ENCODE data around the gene RAB21.
"Not testable (repeated sequence)": the region's sequence is repeated elsewhere in the genome, so short reads cannot be mapped to it uniquely, and the experiment has no call there.

RAB21 gene

DNA sequence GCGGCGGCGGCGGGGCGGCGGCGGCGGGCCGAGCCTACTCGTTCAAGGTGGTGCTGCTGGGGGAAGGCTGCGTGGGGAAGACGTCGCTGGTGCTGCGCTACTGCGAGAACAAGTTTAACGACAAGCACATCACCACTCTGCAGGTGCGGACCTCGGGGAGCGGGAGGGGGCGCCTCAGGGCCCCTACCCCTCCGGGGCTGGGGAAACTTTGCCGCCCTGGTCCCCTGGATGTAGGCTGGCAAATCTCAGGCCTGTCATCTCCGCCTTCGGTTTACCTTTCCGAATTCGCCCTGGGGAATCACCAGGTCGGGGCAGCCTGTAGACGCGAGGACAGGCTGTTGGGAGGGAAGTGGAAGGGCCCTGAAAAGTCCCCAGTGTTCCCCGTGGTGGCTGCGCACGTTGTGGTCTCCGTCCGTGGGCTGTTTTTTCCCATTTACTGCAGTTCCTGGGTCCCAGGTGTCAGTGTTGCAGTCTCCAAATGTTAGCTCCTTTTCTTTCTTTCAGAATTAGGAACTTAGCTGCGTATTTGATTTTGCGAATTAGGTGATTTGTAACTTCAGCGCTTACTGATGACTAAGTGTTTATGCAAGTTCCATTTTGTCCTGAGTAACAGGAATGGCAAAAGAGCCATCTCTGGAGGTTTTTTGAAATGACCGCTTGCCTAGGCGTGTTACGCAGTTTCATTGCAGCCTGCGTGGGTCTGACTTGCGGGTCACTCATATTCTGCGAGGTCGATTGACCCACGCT lies 656 bp downstream of the RAB21 start:
- DNase-seq: peak; percentile 78

- no peak for DNase-seq
Measured at GRCh38 chr12:71756054-71756690, 1.5 kb downstream of the RAB21 start.

DNA sequence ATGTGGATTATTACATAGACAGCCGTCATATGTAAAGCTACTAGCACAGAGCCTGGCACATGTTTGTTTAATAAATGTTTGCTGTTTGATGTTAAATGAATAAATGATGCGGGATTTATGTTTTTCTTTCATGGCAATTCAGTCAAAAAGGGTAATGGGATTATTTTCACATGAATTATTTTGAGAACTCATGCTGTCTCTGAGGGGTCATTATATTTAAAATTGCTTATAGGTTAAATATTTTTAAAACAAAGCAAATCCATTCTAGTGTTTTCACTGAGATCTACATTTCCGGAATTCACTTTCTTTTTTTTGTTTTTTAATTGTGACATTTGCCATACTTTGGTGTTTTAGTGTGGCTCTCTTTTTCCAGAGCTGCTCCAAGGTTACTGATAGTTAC lies 5.3 kb downstream of the RAB21 start:
- no peak for DNase-seq

- no peak for DNase-seq
Measured at GRCh38 chr12:71760471-71760870, 5.8 kb downstream of the RAB21 start.

DNA sequence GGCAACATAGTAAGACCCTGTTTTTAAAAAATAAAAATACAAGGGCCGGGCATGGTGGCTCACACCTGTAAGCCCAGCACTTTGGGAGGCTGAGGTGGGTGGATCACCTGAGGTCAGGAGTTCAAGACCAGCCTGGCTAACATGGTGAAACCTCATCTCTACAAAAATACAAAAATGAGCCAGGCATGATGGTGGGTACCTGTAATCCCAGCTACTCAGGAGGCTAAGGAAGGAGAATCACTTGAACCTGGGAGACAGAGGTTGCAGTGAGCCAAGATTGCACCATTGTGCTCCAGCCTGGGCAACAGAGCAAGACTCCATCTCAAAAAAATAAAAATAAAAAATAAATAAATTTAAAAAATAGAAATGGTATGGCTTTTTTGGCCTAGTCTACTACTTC lies 6.7 kb downstream of the RAB21 start:
- DNase-seq: not testable (repeated sequence)

DNA sequence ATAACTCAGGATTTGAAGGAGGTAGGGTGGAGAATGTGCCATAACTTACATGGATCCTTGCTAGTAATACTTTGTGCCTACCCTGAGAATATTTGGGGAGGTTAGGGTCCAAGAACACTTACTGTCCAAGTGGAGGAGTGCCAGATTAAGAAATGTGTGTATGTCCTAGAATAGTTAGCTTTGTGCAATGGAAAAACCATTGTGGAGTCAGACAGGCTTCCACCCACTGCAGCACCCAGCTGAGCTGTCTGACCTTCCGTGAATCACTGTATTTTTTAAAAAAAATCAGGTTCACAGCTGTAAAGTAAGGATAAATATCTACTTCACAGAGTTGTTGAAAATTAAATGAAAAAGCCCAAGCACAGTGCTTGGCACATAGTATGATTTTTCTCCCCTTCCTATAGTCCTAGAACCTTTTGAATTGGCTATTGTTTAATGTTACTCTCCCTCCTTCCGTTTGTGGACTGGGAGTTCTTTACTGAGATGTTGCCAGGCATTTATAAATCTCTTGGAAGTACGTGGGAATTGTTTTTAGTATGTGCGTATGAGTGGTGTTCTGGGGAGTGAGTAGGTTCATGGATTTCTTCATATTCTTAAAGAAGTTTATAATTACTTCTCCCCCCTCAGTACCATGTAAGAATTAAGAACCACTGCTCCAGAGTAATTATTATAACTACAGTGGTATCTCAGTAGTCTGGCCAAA lies 9.2 kb downstream of the RAB21 start:
- DNase-seq: no peak

GRCh38 chr12:71764587-71765321 lies 10.1 kb downstream of the RAB21 start:
- DNase-seq: no peak

GRCh38 chr12:71766202-71766601 lies 11.5 kb downstream of the RAB21 start:
- no peak for DNase-seq

DNA sequence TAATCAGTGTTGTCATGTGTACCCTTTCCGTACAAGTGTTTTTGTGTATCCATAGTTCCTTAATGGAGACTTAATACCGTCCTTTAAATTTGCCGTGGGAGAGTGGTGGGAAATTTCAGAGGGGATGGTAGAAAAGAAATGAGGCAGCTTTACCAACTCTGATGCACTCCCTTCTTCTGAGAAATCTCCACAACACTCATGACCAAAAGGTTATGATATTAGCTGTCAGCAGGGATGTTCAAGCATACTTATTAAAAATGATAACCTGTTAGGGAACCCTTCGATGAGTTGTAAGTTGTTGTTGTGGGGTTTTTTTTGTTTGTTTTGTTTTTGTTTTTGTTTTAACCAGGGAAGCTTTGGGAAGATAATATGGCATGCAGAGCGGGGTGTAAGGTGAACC lies 12.5 kb downstream of the RAB21 start:
- no peak for DNase-seq

DNA sequence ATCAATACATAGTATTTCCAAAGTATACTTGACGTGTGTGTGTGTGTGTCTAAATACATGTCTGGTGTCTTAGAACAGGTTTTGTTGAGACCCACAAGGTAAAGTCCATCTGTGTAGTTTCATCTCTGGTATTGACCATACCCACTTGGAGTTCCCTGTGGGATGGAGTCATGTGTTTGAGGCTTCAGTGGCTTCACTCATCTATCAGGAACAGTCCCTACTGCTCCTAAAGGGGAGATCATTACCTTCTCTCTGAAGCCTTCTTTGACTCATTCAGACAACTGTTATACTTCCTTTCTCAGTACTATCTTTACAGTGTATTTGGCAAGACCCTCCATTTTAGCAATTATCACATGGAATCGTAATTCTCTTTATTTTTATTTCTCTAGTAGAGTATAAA lies 14.2 kb downstream of the RAB21 start:
- DNase-seq: no peak

DNA sequence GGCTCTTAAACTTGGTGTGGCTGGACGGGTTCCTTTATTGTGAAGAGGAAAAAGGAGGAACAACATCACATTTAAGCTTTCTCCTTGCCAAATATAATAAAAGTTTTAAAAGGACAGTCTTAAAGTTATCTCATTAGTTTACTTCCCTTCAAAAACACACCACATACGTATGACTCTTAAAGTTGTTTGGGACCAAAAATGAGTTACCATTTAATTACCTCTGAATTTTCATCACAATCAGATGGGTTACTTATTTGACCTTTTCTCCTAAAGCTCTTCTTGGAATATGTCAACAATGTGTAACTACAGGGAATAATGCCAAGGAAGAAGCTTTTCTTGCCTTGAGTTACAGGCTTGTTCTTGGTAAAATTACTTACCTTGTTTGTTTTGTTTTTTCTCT lies 16.4 kb downstream of the RAB21 start:
- no peak for DNase-seq

DNA sequence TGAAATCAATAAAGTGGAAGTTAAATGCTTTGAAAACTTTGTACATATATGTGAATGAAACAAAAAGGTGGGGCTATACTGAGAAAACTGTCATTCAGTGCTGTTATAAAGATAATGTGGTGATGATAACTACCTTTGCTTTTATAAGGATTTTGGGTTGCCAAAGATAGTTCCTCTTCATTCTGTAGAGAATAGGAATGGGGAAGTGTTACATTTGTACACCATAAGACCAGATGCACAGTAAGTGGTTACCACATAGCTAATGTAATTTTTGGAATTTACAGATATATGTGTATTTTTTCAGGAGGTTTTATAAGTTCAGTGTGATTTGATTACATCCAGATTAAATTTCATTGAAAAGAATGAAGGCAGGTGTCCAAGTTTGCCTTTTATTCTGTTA lies 18.1 kb downstream of the RAB21 start:
- DNase-seq: no peak

- DNase-seq: no peak
Measured at GRCh38 chr12:71780237-71780822, 25.7 kb downstream of the RAB21 start.

DNA sequence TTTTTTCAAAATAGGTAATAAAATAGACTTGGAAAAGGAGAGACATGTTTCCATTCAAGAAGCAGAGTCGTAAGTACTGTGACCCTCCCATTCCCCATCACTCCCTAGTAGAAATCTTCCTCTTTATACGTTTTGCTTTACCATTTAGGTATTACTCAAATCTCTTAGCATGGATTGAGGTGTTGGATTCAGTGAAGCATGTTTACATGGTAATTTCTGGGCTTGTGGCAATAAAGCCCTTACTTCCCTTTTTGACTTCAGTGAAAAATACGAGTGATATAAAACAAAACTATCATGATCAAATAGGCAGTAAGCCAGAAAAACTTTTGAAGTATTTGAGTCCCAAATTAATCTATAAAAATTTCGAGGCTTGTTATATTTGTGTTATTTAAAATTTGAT lies 27.4 kb downstream of the RAB21 start:
- no peak for DNase-seq

- DNase-seq: no peak
Measured at GRCh38 chr12:71786829-71787228, 32.2 kb downstream of the RAB21 start.

GRCh38 chr12:71787580-71787979 lies 32.9 kb downstream of the RAB21 start:
- no peak for DNase-seq

DNA sequence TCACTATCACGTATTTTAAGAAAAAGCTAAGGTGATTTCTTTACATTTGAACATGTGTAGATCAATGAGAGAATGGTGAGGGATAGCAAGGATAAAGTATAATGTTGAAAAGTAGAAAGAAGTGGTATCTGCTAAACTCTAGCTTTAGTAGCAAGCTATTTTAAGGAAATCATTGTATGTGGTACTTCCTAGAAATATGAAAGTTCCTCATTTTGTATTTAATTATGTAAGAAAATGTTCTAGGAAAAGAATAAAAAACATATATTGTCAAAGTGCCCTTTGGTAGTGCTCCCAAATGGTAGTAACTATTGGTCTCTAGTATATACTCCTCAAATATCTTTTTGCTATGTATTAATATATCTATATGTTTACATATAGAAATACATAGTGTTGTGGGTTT lies 35.7 kb downstream of the RAB21 start:
- DNase-seq: no peak

- DNase-seq: no peak
Measured at GRCh38 chr12:71791473-71792150, 36.9 kb downstream of the RAB21 start.

DNA sequence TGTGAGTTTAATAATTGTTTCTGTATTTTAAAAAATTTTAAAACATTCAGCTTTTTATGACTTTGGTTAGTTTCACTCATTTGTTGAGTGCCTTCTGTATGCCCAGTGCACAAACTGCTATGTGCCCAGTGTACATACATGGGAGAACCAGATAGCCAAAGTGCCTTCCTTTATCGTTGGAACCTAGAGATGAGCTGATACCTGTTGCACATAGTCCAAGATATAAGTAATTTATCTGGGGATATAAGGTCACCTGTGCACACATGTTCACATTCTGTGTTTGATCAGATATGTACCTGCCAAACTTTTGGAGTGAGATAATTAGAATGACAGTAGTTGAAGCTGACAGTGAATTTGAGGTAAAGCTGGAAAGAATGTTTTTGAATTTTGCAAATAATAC lies 37.9 kb downstream of the RAB21 start:
- no peak for DNase-seq

GRCh38 chr12:71795901-71796300 lies 41.2 kb downstream of the RAB21 start:
- no peak for DNase-seq

GRCh38 chr12:71797531-71797930 lies 42.9 kb downstream of the RAB21 start:
- no peak for DNase-seq

- no peak for DNase-seq
Measured at GRCh38 chr12:71799106-71799505, 44.4 kb downstream of the RAB21 start.

- DNase-seq: no peak
Measured at GRCh38 chr12:71800177-71800576, 45.5 kb downstream of the RAB21 start.
